ENCODE results near the gene PLA2G12B.

The PLA2G12B gene

GRCh38 chr10:72888151-72888638 lies 66.4 kb downstream of the PLA2G12B start:
- FAIRE-seq, result no peak

GRCh38 chr10:72887043-72887442 lies 67.6 kb downstream of the PLA2G12B start:
- no peak for FAIRE-seq

GRCh38 chr10:72886621-72887020 lies 68.0 kb downstream of the PLA2G12B start:
- no peak for FAIRE-seq

- no peak for FAIRE-seq
These were observed 68.7 kb downstream of the PLA2G12B start for GRCh38 chr10:72885953-72886352.
